ENCODE data around the gene KLHL4. TPM values are rescaled to one million over a fixed set of nuclear protein-coding genes. Genes with fewer than 3 reads are reported as not detected.

The KLHL4 gene
- total and polyA plus RNA-seq, 4 donors: 0.19 to 0.70 (median 0.46) TPM

DNA sequence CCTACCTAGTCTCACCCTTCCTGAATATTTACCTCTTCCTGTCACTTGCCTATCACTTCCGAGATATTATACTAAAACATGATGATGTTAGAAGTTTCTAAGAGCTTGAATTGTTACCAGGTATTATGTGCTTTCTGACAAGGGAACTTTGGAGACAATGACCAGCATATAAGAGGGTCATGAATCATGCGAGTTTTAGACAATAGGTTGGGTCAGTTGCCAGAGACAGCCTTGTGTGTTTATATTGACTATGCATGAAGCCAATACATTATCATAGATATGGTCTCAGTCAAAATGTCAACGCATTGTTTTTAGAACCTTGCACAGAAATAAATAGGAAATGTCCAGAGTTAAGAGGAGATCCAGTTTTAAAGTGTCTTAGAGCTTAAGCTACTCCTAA is 116.8 kb downstream of the KLHL4 start:
- H3K27ac ChIP-seq (ENCODE audit: low read depth in 1 of 2, low read length in 2 of 2): no peak overlapping the region
- WGBS: 62% methylated on average over 3 of the region's 3 CpGs

DNA sequence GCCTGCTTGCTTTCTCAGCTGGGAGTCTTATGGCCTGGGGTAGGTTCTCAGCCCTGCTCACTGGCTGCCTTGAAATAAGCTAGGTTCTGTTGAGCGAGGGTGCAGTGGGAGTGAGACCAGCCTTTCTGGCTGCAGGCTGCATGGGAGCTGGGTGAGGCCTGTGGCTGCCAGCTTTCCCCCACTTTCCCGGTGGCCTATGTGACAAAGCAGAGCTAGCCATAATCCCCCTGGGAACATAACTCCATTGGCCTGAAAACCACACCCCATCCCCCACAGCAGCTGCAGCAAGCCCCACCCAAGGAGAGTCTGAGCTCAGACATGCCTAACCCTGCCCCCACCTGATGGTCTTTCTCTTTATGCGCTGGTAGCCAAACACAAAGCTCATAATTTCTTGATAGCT is 118.9 kb downstream of the KLHL4 start:
- WGBS: 81% methylated on average over 3 of the region's 3 CpGs
- Histone ChIP-seq H3K9me3 (ENCODE audit: control insufficient read depth in 4 of 4, low read length in 3 of 4) (no peaks in the 10 kb centered on the region), H3K27me3 (ENCODE audit: control insufficient read depth in 4 of 4, insufficient read depth in 4 of 4, low read length in 3 of 4) (no peaks in the 10 kb centered on the region), H3K4me1 (ENCODE audit: control insufficient read depth in 4 of 4, insufficient read depth in 4 of 4, low read length in 3 of 4) (no peaks in the 10 kb centered on the region), H3K4me3 (ENCODE audit: low read depth in 1 of 3, low read length in 3 of 3) (no peak overlapping the region), H3K36me3 (ENCODE audit: control insufficient read depth in 4 of 4, insufficient read depth in 3 of 4, low read depth in 1 of 4, low read length in 3 of 4) (no peaks in the 10 kb centered on the region), H3K27ac (ENCODE audit: low read depth in 1 of 2, low read length in 2 of 2) (no peak overlapping the region), H3K9ac (ENCODE audit: low read depth in 1 of 2, low read length in 2 of 2) (no peak overlapping the region)
- no peak for DNase-seq (ENCODE audit: low spot score)
- TF ChIP-seq SP1 (IDR thresholded peaks at IDR 0.05): no peak
- TF ChIP-seq, protein P1, sequence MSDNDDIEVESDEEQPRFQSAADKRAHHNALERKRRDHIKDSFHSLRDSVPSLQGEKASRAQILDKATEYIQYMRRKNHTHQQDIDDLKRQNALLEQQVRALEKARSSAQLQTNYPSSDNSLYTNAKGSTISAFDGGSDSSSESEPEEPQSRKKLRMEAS (IDR thresholded peaks at IDR 0.05): no peak
- TF ChIP-seq, protein P2, sequence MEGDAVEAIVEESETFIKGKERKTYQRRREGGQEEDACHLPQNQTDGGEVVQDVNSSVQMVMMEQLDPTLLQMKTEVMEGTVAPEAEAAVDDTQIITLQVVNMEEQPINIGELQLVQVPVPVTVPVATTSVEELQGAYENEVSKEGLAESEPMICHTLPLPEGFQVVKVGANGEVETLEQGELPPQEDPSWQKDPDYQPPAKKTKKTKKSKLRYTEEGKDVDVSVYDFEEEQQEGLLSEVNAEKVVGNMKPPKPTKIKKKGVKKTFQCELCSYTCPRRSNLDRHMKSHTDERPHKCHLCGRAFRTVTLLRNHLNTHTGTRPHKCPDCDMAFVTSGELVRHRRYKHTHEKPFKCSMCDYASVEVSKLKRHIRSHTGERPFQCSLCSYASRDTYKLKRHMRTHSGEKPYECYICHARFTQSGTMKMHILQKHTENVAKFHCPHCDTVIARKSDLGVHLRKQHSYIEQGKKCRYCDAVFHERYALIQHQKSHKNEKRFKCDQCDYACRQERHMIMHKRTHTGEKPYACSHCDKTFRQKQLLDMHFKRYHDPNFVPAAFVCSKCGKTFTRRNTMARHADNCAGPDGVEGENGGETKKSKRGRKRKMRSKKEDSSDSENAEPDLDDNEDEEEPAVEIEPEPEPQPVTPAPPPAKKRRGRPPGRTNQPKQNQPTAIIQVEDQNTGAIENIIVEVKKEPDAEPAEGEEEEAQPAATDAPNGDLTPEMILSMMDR (IDR thresholded peaks at IDR 0.05; ENCODE audit: low read depth, low read length, missing input control): no peak
- TF ChIP-seq, protein P3, sequence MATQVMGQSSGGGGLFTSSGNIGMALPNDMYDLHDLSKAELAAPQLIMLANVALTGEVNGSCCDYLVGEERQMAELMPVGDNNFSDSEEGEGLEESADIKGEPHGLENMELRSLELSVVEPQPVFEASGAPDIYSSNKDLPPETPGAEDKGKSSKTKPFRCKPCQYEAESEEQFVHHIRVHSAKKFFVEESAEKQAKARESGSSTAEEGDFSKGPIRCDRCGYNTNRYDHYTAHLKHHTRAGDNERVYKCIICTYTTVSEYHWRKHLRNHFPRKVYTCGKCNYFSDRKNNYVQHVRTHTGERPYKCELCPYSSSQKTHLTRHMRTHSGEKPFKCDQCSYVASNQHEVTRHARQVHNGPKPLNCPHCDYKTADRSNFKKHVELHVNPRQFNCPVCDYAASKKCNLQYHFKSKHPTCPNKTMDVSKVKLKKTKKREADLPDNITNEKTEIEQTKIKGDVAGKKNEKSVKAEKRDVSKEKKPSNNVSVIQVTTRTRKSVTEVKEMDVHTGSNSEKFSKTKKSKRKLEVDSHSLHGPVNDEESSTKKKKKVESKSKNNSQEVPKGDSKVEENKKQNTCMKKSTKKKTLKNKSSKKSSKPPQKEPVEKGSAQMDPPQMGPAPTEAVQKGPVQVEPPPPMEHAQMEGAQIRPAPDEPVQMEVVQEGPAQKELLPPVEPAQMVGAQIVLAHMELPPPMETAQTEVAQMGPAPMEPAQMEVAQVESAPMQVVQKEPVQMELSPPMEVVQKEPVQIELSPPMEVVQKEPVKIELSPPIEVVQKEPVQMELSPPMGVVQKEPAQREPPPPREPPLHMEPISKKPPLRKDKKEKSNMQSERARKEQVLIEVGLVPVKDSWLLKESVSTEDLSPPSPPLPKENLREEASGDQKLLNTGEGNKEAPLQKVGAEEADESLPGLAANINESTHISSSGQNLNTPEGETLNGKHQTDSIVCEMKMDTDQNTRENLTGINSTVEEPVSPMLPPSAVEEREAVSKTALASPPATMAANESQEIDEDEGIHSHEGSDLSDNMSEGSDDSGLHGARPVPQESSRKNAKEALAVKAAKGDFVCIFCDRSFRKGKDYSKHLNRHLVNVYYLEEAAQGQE (IDR thresholded peaks at IDR 0.05): no peak
- TF ChIP-seq YY1 (IDR thresholded peaks at IDR 0.05): no peak
- no peak for TF ChIP-seq GABPA (IDR thresholded peaks at IDR 0.05 in 1 of 2, conservative IDR thresholded peaks at IDR 0.05 in 1 of 2)
- no peak for TF ChIP-seq TAF1 (conservative IDR thresholded peaks at IDR 0.05)
- TF ChIP-seq HNF4A (conservative IDR thresholded peaks at IDR 0.05): no peak
- no peak for TF ChIP-seq HNF4G (IDR thresholded peaks at IDR 0.05)
- TF ChIP-seq EGR1 (IDR thresholded peaks at IDR 0.05; ENCODE audit: low read depth in 2 of 2): no peak
- TF ChIP-seq, protein P4, sequence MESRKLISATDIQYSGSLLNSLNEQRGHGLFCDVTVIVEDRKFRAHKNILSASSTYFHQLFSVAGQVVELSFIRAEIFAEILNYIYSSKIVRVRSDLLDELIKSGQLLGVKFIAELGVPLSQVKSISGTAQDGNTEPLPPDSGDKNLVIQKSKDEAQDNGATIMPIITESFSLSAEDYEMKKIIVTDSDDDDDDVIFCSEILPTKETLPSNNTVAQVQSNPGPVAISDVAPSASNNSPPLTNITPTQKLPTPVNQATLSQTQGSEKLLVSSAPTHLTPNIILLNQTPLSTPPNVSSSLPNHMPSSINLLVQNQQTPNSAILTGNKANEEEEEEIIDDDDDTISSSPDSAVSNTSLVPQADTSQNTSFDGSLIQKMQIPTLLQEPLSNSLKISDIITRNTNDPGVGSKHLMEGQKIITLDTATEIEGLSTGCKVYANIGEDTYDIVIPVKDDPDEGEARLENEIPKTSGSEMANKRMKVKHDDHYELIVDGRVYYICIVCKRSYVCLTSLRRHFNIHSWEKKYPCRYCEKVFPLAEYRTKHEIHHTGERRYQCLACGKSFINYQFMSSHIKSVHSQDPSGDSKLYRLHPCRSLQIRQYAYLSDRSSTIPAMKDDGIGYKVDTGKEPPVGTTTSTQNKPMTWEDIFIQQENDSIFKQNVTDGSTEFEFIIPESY (IDR thresholded peaks at IDR 0.05): no peak
- TF ChIP-seq, protein P5, sequence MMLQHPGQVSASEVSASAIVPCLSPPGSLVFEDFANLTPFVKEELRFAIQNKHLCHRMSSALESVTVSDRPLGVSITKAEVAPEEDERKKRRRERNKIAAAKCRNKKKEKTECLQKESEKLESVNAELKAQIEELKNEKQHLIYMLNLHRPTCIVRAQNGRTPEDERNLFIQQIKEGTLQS (IDR thresholded peaks at IDR 0.05): no peak
- no peak for TF ChIP-seq FOXA2 (IDR thresholded peaks at IDR 0.05)
- TF ChIP-seq NR2F2 (IDR thresholded peaks at IDR 0.05): no peak

More for the DNA sequence above, 116.8 kb downstream of the KLHL4 start:
- no peak for DNase-seq (ENCODE audit: low spot score)
- no peak overlapping the region for H3K4me3 ChIP-seq (ENCODE audit: low read depth in 1 of 3, low read length in 3 of 3)
- no peaks in the 10 kb centered on the region for H3K9me3 ChIP-seq (ENCODE audit: control insufficient read depth in 4 of 4, low read length in 3 of 4)
- H3K27me3 ChIP-seq (ENCODE audit: control insufficient read depth in 4 of 4, insufficient read depth in 4 of 4, low read length in 3 of 4): no peaks in the 10 kb centered on the region
- TF ChIP-seq FOXA1 (IDR thresholded peaks at IDR 0.05) (no peak), EGR1 (IDR thresholded peaks at IDR 0.05; ENCODE audit: low read depth in 2 of 2) (no peak), FOXA2 (IDR thresholded peaks at IDR 0.05) (no peak), HNF4A (conservative IDR thresholded peaks at IDR 0.05) (no peak), RAD21 (IDR thresholded peaks at IDR 0.05) (no peak), YY1 (IDR thresholded peaks at IDR 0.05) (no peak), SP1 (IDR thresholded peaks at IDR 0.05) (no peak), TAF1 (conservative IDR thresholded peaks at IDR 0.05) (no peak)
- TF ChIP-seq, protein P2 (IDR thresholded peaks at IDR 0.05; ENCODE audit: low read depth, low read length, missing input control): no peak
- TF ChIP-seq, protein P4 (IDR thresholded peaks at IDR 0.05): no peak
- TF ChIP-seq, protein P5 (IDR thresholded peaks at IDR 0.05): no peak
- H3K9ac ChIP-seq (ENCODE audit: low read depth in 1 of 2, low read length in 2 of 2): no peak overlapping the region
- H3K36me3 ChIP-seq (ENCODE audit: control insufficient read depth in 4 of 4, insufficient read depth in 3 of 4, low read depth in 1 of 4, low read length in 3 of 4): no peaks in the 10 kb centered on the region
- H3K4me1 ChIP-seq (ENCODE audit: control insufficient read depth in 4 of 4, insufficient read depth in 4 of 4, low read length in 3 of 4): no peaks in the 10 kb centered on the region

Data from liver (tissue), 9 donors.